ENCODE data around the gene PUM2. TPM values are rescaled to one million over a fixed set of nuclear protein-coding genes. Genes with fewer than 3 reads are reported as not detected.
A peak's percentile ranks its signal among the peaks of the same experiment; 100 is the strongest.
"Not testable (repeated sequence)": the region's sequence is repeated elsewhere in the genome, so short reads cannot be mapped to it uniquely, and the experiment has no call there.

Gene PUM2
- total RNA-seq, 1 donor from 2014 or later, result 123 TPM

DNA sequence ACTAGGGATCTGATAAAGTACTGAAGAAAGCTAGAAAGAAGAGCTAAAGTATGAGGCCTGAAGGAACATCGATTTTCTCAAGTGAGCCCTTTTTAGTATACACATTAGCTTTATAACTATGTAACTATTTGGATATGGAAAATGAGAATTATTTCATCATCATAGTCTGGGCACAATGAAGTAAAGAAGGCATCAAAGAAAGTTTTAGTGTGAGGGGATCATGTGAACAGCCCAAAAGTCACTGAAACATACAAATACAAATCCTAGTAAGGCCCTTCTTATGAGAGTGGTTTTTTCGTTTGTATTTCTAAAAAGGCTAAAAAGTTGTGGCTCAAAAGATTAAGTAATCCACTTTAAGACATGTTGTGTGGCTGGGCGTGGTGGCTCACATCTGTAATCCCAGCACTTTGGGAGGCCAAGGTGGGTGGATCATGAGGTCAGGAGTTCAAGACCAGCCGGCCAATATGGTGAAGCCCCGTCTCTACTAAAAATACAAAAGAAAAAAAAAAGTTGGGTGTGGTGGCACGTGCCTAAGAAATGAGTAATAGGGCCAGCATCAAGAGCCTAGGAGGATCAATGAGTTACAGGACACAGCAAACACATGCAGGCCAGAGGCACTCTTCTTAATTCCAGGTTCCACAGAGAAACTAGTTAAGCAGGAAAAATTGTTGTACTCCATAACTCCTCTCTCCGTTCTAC is 61.9 kb downstream of the PUM2 start:
- Mint-ChIP-seq H3K27ac (peak overlapping the region; percentile 78), H3K9me3 (ENCODE audit: low read depth) (no peaks in the 10 kb centered on the region)
- TF ChIP-seq, protein P1, sequence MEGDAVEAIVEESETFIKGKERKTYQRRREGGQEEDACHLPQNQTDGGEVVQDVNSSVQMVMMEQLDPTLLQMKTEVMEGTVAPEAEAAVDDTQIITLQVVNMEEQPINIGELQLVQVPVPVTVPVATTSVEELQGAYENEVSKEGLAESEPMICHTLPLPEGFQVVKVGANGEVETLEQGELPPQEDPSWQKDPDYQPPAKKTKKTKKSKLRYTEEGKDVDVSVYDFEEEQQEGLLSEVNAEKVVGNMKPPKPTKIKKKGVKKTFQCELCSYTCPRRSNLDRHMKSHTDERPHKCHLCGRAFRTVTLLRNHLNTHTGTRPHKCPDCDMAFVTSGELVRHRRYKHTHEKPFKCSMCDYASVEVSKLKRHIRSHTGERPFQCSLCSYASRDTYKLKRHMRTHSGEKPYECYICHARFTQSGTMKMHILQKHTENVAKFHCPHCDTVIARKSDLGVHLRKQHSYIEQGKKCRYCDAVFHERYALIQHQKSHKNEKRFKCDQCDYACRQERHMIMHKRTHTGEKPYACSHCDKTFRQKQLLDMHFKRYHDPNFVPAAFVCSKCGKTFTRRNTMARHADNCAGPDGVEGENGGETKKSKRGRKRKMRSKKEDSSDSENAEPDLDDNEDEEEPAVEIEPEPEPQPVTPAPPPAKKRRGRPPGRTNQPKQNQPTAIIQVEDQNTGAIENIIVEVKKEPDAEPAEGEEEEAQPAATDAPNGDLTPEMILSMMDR (IDR thresholded peaks at IDR 0.05; ENCODE audit: unreplicated experiment), result no peak

DNA sequence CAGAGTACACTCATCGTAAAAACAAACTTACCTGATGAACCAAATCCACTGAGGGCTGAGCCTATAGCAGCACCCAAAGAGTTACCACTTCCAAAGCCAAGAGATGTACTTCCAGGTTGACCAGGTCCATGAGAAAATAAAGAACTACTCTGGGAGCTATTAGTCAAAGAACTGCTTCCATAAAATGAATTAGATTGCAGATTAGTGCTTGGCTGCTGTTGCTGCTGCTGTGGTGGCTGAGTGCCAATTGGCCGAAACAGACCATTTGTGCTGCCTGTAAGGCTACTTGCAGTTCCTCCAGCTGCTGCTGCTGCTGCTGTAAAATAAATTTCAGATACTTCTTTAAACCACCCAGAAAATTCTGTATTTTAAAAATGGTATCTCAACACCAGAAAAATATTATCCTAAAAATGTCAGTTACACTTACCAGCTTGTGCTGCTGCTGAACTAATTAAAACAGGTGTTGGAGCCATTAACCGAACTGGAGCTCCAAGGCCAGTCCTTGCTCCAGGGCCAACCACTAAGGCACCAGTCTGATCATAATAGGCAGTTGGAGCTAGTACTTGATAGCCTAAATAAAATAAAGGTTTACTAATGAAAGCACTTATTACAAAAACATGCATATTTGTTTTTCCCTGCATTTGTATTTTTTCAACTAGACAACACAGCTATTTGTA is 67.6 kb downstream of the PUM2 start:
- Mint-ChIP-seq H3K4me3 (ENCODE audit: low read depth) (no peak overlapping the region), H3K27ac (no peak overlapping the region), H3K9me3 (ENCODE audit: low read depth) (no peaks in the 10 kb centered on the region), H3K36me3 (ENCODE audit: insufficient read depth) (peaks cover 5% of the 10 kb centered on the region), H3K27me3 (no peaks in the 10 kb centered on the region), H3K4me1 (ENCODE audit: low read depth) (no peaks in the 10 kb centered on the region)
- TF ChIP-seq, protein P1 (IDR thresholded peaks at IDR 0.05; ENCODE audit: unreplicated experiment), result no peak
- no peak for DNase-seq (ENCODE audit: low spot score, unreplicated experiment)

More for the DNA sequence above, 61.9 kb downstream of the PUM2 start:
- Mint-ChIP-seq H3K4me1 (ENCODE audit: low read depth) (peaks cover 12% of the 10 kb centered on the region), H3K27me3 (no peaks in the 10 kb centered on the region), H3K36me3 (ENCODE audit: insufficient read depth) (peaks cover 9% of the 10 kb centered on the region), H3K4me3 (ENCODE audit: low read depth) (no peak overlapping the region)
- DNase-seq (ENCODE audit: low spot score, unreplicated experiment), result no peak

DNA sequence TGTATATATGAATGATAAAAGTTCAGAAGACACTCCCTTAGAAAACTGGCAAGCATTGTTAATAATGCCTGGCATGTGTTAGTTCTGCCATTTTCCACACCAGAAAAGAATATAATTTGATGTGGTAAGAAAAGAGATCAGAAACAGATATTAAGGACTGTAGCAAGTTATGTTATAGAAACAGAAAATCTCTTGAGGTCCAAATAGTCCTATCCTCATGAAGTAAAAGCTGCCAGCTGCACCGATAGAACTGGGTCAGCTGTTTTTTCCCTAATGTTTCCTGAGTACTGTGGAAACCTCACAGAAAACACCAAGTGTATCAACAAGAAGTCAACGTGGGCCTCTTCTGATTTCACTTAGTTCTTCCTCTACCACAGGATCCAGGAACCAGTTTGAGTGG is 68.8 kb downstream of the PUM2 start:
- Mint-ChIP-seq H3K27ac (no peak overlapping the region), H3K9me3 (ENCODE audit: low read depth) (no peaks in the 10 kb centered on the region), H3K27me3 (no peaks in the 10 kb centered on the region), H3K4me1 (ENCODE audit: low read depth) (no peaks in the 10 kb centered on the region), H3K36me3 (ENCODE audit: insufficient read depth) (peaks cover 5% of the 10 kb centered on the region), H3K4me3 (ENCODE audit: low read depth) (no peak overlapping the region)
- DNase-seq (ENCODE audit: low spot score, unreplicated experiment), result no peak
- TF ChIP-seq, protein P1 (IDR thresholded peaks at IDR 0.05; ENCODE audit: unreplicated experiment), result no peak

DNA sequence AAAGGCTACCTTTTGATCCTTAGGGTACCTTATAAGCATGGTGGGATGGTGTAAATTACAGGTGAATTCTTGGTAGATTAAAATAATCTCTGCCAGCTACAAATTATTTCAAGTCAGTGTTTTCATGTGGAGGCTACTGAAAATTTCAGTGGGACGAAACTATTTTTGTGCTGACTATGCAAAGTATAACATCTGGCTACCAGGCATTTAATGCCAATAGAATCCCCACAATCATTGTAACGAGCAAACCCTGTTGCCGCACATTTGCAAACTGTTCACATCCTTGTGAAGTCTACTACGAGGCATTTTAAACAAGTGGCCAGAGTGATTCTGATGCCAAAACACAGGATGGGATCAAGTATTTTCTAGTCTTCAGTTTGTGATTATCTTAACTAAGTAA is 77.6 kb downstream of the PUM2 start:
- Mint-ChIP-seq H3K36me3 (ENCODE audit: insufficient read depth) (peaks cover 16% of the 10 kb centered on the region), H3K9me3 (ENCODE audit: low read depth) (no peaks in the 10 kb centered on the region), H3K27me3 (no peaks in the 10 kb centered on the region), H3K4me3 (ENCODE audit: low read depth) (no peak overlapping the region), H3K4me1 (ENCODE audit: low read depth) (no peaks in the 10 kb centered on the region), H3K27ac (no peak overlapping the region)
- TF ChIP-seq, protein P1 (IDR thresholded peaks at IDR 0.05; ENCODE audit: unreplicated experiment), result no peak
- DNase-seq (ENCODE audit: low spot score, unreplicated experiment), result no peak

DNA sequence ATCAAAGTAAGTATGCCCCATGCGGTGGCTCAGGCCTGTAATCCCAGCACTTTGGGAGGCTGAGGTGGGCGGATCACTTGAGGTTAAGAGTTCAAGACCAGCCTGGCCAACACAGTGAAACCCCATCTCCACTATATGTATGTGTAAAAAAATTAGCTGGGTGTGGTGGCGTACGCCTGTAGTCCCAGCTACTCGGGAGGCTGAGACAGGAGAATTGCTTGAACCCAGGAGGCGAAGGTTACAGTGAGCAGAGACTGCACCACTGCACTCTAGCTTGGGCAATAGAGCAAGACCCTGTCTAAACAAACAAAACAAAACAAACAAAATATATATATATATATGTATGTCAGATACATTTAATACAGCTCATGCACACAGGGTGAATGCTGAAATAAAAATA is 82.3 kb downstream of the PUM2 start:
- H3K27me3 Mint-ChIP-seq; H3K27ac Mint-ChIP-seq; H3K4me1 Mint-ChIP-seq (ENCODE audit: low read depth); DNase-seq (ENCODE audit: low spot score, unreplicated experiment); H3K4me3 Mint-ChIP-seq (ENCODE audit: low read depth); H3K9me3 Mint-ChIP-seq (ENCODE audit: low read depth): not testable (repeated sequence)
- H3K36me3 Mint-ChIP-seq (ENCODE audit: insufficient read depth), result peaks cover 23% of the 10 kb centered on the region

DNA sequence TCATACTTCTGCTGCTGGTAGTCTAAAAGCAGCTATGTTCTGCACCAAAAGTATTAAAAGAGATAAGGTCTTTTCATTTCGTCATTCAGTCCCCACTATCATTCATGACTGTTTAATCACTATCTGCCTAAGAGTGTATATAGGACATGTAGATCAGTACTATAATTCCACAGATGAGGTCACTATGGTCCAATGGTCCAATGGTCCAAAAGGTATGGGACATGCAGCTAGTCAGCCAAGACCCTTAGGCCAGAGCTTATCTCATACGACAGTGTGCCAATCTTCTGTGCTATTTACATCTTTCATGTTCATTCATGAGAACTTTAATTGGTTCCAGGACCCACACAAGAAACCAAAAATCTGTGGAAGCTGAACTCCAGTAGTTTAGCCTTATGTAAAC is 83.1 kb downstream of the PUM2 start:
- Mint-ChIP-seq H3K4me3 (ENCODE audit: low read depth) (no peak overlapping the region), H3K4me1 (ENCODE audit: low read depth) (no peaks in the 10 kb centered on the region), H3K27ac (peak overlapping the region; percentile 77), H3K27me3 (no peaks in the 10 kb centered on the region), H3K36me3 (ENCODE audit: insufficient read depth) (peaks cover 23% of the 10 kb centered on the region), H3K9me3 (ENCODE audit: low read depth) (no peaks in the 10 kb centered on the region)
- DNase-seq (ENCODE audit: low spot score, unreplicated experiment), result no peak
- TF ChIP-seq, protein P1 (IDR thresholded peaks at IDR 0.05; ENCODE audit: unreplicated experiment), result no peak

Data from progenitor cell of endocrine pancreas (in vitro differentiated cells).